Activated CD4-positive, alpha-beta T cell treated with anti-CD3 and anti-CD28 coated beads, Interleukin-2, amount 10 ng/mL, durations not matched to agents 7 days and 5 days (primary cell): ENCODE data around the gene ZG16. TPM values are rescaled to one million over a fixed set of nuclear protein-coding genes. Genes with fewer than 3 reads are reported as not detected.
"Not testable (repeated sequence)": the region's sequence is repeated elsewhere in the genome, so short reads cannot be mapped to it uniquely, and the experiment has no call there.

Experiments
- CTCF ChIA-PET: fragments of 350-600 bp; sonication (Branson Sonifier 250); formaldehyde crosslinking; loops from one replicate; lab custom pipeline; 2021; ENCODE audit warnings: antibody characterized with exemption; lab: Charles Lee
- POLR2A ChIA-PET: fragments of 350-600 bp; sonication (Branson Sonifier 250); formaldehyde crosslinking; loops from one replicate; lab custom pipeline; 2021; ENCODE audit warnings: antibody characterized with exemption; lab: Charles Lee
- DNase-seq: peaks from one replicate; pipeline ENCODE4 v3.0.0-alpha.2; 2020
- H3K27ac Mint-ChIP-seq: one replicate; pipeline ENCODE4 v1.8.0; 2021; ENCODE audit warnings: mild to moderate bottlenecking, moderate library complexity, mixed read lengths
- H3K27me3 Mint-ChIP-seq: one replicate; pipeline ENCODE4 v1.8.0; 2021; ENCODE audit warnings: mixed read lengths
- H3K36me3 Mint-ChIP-seq: one replicate; pipeline ENCODE4 v1.8.0; 2021; ENCODE audit warnings: low read depth, mixed read lengths
- H3K4me1 Mint-ChIP-seq: one replicate; pipeline ENCODE4 v1.8.0; 2021; ENCODE audit warnings: mixed read lengths
- H3K4me3 Mint-ChIP-seq: one replicate; pipeline ENCODE4 v1.8.0; 2021; ENCODE audit warnings: mild to moderate bottlenecking, moderate library complexity, mixed read lengths
- H3K9me3 Mint-ChIP-seq: one replicate; pipeline ENCODE4 v1.8.0; 2021; ENCODE audit warnings: mixed read lengths
- total RNA-seq, 2 experiments: library from RNA; stranded (reverse); gene quantifications; one replicate each; pipeline ENCODE4 v1.2.3, GENCODE V29; 2021

ZG16 gene
- total RNA-seq, 2 experiments from 2014 or later: not detected

- peaks cover 49% of the 10 kb centered on the region for H3K4me1 Mint-ChIP-seq
Observed at GRCh38 chr16:29791845-29792807, 14.1 kb downstream of the ZG16 start.

GRCh38 chr16:29793153-29793552 is 15.1 kb downstream of the ZG16 start:
- POLR2A ChIA-PET: interaction anchor here (0.7 kb wide), 1 partner anchor 357 kb away, joined by 3 read pairs; no protein-coding TSS in a partner anchor
- Mint-ChIP-seq H3K36me3 (peaks cover 58% of the 10 kb centered on the region), H3K4me1 (peaks cover 49% of the 10 kb centered on the region), H3K27ac (peak overlapping the region; percentile 71)
- not testable (repeated sequence) for H3K4me3 Mint-ChIP-seq, H3K27me3 Mint-ChIP-seq, H3K9me3 Mint-ChIP-seq, DNase-seq
- CTCF ChIA-PET: interaction anchor here (1.1 to 2.0 kb wide), 4 partner anchors 7 to 22 kb away, joined by 3 to 6 read pairs (median 4); partner anchors contain the start of gene PAGR1

More at GRCh38 chr16:29791845-29792807, 14.1 kb downstream of the ZG16 start:
- no peaks in the 10 kb centered on the region for H3K27me3 Mint-ChIP-seq
- ChIA-PET POLR2A (interaction anchor here (2.1 kb wide), 1 partner anchor 12 kb away, joined by 9 read pairs; no protein-coding TSS in a partner anchor), CTCF (interaction anchor here (1.1 to 3.5 kb wide), 3 partner anchors 12 to 23 kb away, joined by 4 to 20 read pairs (median 5); partner anchors contain the start of gene PAGR1)
- H3K4me3 Mint-ChIP-seq: peak overlapping the region; percentile 99
- no peak for DNase-seq
- no peaks in the 10 kb centered on the region for H3K9me3 Mint-ChIP-seq
- peaks cover 51% of the 10 kb centered on the region for H3K36me3 Mint-ChIP-seq
- peak overlapping the region; percentile 98 for H3K27ac Mint-ChIP-seq

- peaks cover 69% of the 10 kb centered on the region for H3K36me3 Mint-ChIP-seq
- DNase-seq: no peak
- no peaks in the 10 kb centered on the region for H3K9me3 Mint-ChIP-seq
- no peak overlapping the region for H3K4me3 Mint-ChIP-seq
- H3K27me3 Mint-ChIP-seq: no peaks in the 10 kb centered on the region
- ChIA-PET POLR2A (interaction anchor here (1.7 kb wide), 1 partner anchor 10 kb away, joined by 7 read pairs; no protein-coding TSS in a partner anchor), CTCF (interaction anchor here (1.0 to 2.0 kb wide), 4 partner anchors 9 to 21 kb away, joined by 3 to 6 read pairs (median 4); partner anchors contain the start of gene PAGR1)
- no peak overlapping the region for H3K27ac Mint-ChIP-seq
- peaks cover 46% of the 10 kb centered on the region for H3K4me1 Mint-ChIP-seq
Observed at GRCh38 chr16:29794231-29794710, 16.2 kb downstream of the ZG16 start.

- ChIA-PET CTCF (interaction anchor here (0.6 to 4.4 kb wide), 5 partner anchors 9 to 216 kb away, joined by 3 to 25 read pairs (median 3); partner anchors contain the start of genes KIF22 and PAGR1), POLR2A (no interaction called here)
- H3K27me3 Mint-ChIP-seq: no peaks in the 10 kb centered on the region
- H3K36me3 Mint-ChIP-seq: peaks cover 64% of the 10 kb centered on the region
- peaks cover 24% of the 10 kb centered on the region for H3K4me1 Mint-ChIP-seq
- H3K9me3 Mint-ChIP-seq: no peaks in the 10 kb centered on the region
- no peak overlapping the region for H3K4me3 Mint-ChIP-seq
- peak overlapping the region; percentile 74 for H3K27ac Mint-ChIP-seq
- DNase-seq: no peak
Observed at GRCh38 chr16:29802416-29802935, 24.4 kb downstream of the ZG16 start.

GRCh38 chr16:29804020-29804419 is 26.0 kb downstream of the ZG16 start:
- peaks cover 65% of the 10 kb centered on the region for H3K36me3 Mint-ChIP-seq
- H3K4me3 Mint-ChIP-seq: peak overlapping the region; percentile 89
- ChIA-PET CTCF (interaction anchor here (0.7 to 2.6 kb wide), 13 partner anchors 9 to 115 kb away, joined by 3 to 25 read pairs (median 3); partner anchors contain the start of genes KIF22 and MVP), POLR2A (interaction anchor here (0.6 to 1.9 kb wide), 3 partner anchors 9 to 117 kb away, joined by 3 to 9 read pairs (median 7); partner anchors contain the start of gene KIF22)
- H3K27ac Mint-ChIP-seq: peak overlapping the region; percentile 99
- peaks cover 36% of the 10 kb centered on the region for H3K4me1 Mint-ChIP-seq
- DNase-seq: no peak
- no peaks in the 10 kb centered on the region for H3K9me3 Mint-ChIP-seq
- H3K27me3 Mint-ChIP-seq: no peaks in the 10 kb centered on the region

GRCh38 chr16:29804455-29805231 is 26.6 kb downstream of the ZG16 start:
- H3K27ac Mint-ChIP-seq: peak overlapping the region; percentile 99
- ChIA-PET CTCF (interaction anchor here (0.8 to 2.6 kb wide), 10 partner anchors 9 to 45 kb away, joined by 3 to 25 read pairs (median 4); partner anchors contain the start of genes KIF22 and MVP), POLR2A (interaction anchor here (0.6 to 1.9 kb wide), 3 partner anchors 10 to 117 kb away, joined by 3 to 9 read pairs (median 7); partner anchors contain the start of gene KIF22)
- no peaks in the 10 kb centered on the region for H3K9me3 Mint-ChIP-seq
- no peaks in the 10 kb centered on the region for H3K27me3 Mint-ChIP-seq
- H3K4me3 Mint-ChIP-seq: peak overlapping the region; percentile 89
- no peak for DNase-seq
- peaks cover 62% of the 10 kb centered on the region for H3K36me3 Mint-ChIP-seq
- H3K4me1 Mint-ChIP-seq: peaks cover 38% of the 10 kb centered on the region

GRCh38 chr16:29805232-29806098 is 27.4 kb downstream of the ZG16 start:
- H3K9me3 Mint-ChIP-seq: no peaks in the 10 kb centered on the region
- H3K4me1 Mint-ChIP-seq: peaks cover 46% of the 10 kb centered on the region
- peak overlapping the region; percentile 99 for H3K27ac Mint-ChIP-seq
- H3K4me3 Mint-ChIP-seq: peak overlapping the region; percentile 89
- H3K27me3 Mint-ChIP-seq: no peaks in the 10 kb centered on the region
- peaks cover 64% of the 10 kb centered on the region for H3K36me3 Mint-ChIP-seq
- POLR2A ChIA-PET: interaction anchor here (1.5 to 1.9 kb wide), 2 partner anchors 10 to 15 kb away, joined by 7 to 9 read pairs; partner anchors contain the start of gene KIF22
- CTCF ChIA-PET: interaction anchor here (1.5 to 3.6 kb wide), 4 partner anchors 10 to 43 kb away, joined by 5 to 27 read pairs (median 20); partner anchors contain the start of genes KIF22 and PAGR1
- peak; percentile 98 for DNase-seq

- Mint-ChIP-seq H3K27ac (peak within 1 kb of the TSS; percentile 99), H3K27me3 (no peaks in the 10 kb centered on the region), H3K36me3 (peaks cover 66% of the 10 kb centered on the region), H3K4me3 (peak within 1 kb of the TSS; percentile 97), H3K9me3 (no peaks in the 10 kb centered on the region), H3K4me1 (peaks cover 53% of the 10 kb centered on the region)
- DNase-seq: no peak
- ChIA-PET CTCF (interaction anchor here (2.2 to 4.3 kb wide), 4 partner anchors 10 to 199 kb away, joined by 6 to 39 read pairs (median 20); partner anchors contain the start of genes MVP and PAGR1), POLR2A (interaction anchor here (2.5 kb wide), 1 partner anchor 10 kb away, joined by 9 read pairs; the partner anchor contains the start of gene PAGR1)
Observed at GRCh38 chr16:29806099-29806579, 28.1 kb downstream of the ZG16 start, which contains the start of gene MAZ. MAZ (plus strand) TSS chr16:29806529; CDS start chr16:29806702, 173 bp downstream.

- Mint-ChIP-seq H3K36me3 (peaks cover 61% of the 10 kb centered on the region), H3K4me1 (peaks cover 58% of the 10 kb centered on the region), H3K27ac (peak overlapping the region; percentile 89), H3K4me3 (peak overlapping the region; percentile 97), H3K27me3 (peaks cover 4% of the 10 kb centered on the region), H3K9me3 (no peaks in the 10 kb centered on the region)
- CTCF ChIA-PET: interaction anchor here (0.6 to 4.3 kb wide), 18 partner anchors 9 to 887 kb away, joined by 3 to 39 read pairs (median 4); partner anchors contain the start of genes KIF22, MVP, PAGR1 and TMEM219
- DNase-seq: peak; percentile 64
- POLR2A ChIA-PET: interaction anchor here (0.5 to 2.5 kb wide), 4 partner anchors 9 to 105 kb away, joined by 3 to 9 read pairs (median 6); partner anchors contain the start of genes KIF22 and PAGR1
Observed at GRCh38 chr16:29806641-29807425, 28.8 kb downstream of the ZG16 start.
